MCF 10A (cell line): ENCODE measurements around the gene APEX1. TPM values are rescaled to one million over a fixed set of nuclear protein-coding genes. Genes with fewer than 3 reads are reported as not detected.

ENCODE experiments used
- BruUV-seq: library from RNA; stranded (reverse); fragments of 400-500 nt; replicated peaks from 2 replicates; lab custom pipeline; 2021; lab: Mats Ljungman, UMichigan
- CTCF ChIA-PET: fragments of 300-600 bp; sonication (Branson Sonifier 250); formaldehyde crosslinking; extraction: SDS; loops from one replicate; lab custom pipeline; 2021; ENCODE audit warnings: antibody characterized with exemption, inconsistent platforms; lab: Yijun Ruan, JAX
- POLR2A ChIA-PET: fragments of 300-600, 350-650 bp; sonication (Branson Sonifier 250); formaldehyde crosslinking; extraction: SDS; loops from one replicate; lab custom pipeline; 2020; ENCODE audit warnings: antibody characterized with exemption, inconsistent platforms; lab: Yijun Ruan, JAX
- DNase-seq: peaks from one replicate; pipeline ENCODE4 v3.0.0-alpha.2; 2018; ENCODE audit not compliant: unreplicated experiment
- H3K27ac Mint-ChIP-seq: one replicate; pipeline ENCODE4 v1.8.0; 2022; ENCODE audit warnings: mild to moderate bottlenecking, low read depth, mixed read lengths; ENCODE audit not compliant: unreplicated experiment
- H3K27me3 Mint-ChIP-seq: one replicate; pipeline ENCODE4 v1.8.0; 2022; ENCODE audit warnings: mixed read lengths; ENCODE audit not compliant: insufficient read depth, unreplicated experiment
- H3K36me3 Mint-ChIP-seq: one replicate; pipeline ENCODE4 v1.8.0; 2022; ENCODE audit warnings: mild to moderate bottlenecking, moderate library complexity, mixed read lengths; ENCODE audit not compliant: insufficient read depth, unreplicated experiment
- H3K4me1 Mint-ChIP-seq: one replicate; pipeline ENCODE4 v1.8.0; 2022; ENCODE audit warnings: mixed read lengths; ENCODE audit not compliant: insufficient read depth, unreplicated experiment
- H3K4me3 Mint-ChIP-seq: one replicate; pipeline ENCODE4 v1.8.0; 2022; ENCODE audit warnings: mild to moderate bottlenecking, moderate library complexity, mixed read lengths; ENCODE audit not compliant: unreplicated experiment
- H3K9me3 Mint-ChIP-seq: one replicate; pipeline ENCODE4 v1.8.0; 2022; ENCODE audit warnings: mixed read lengths; ENCODE audit not compliant: unreplicated experiment
- CTCF ChIP-seq: fragments of 200-600 bp; IDR thresholded peaks from one replicate; pipeline ENCODE4 v1.8.0; 2022; ENCODE audit warnings: antibody characterized with exemption, mild to moderate bottlenecking; ENCODE audit not compliant: unreplicated experiment
- intact Hi-C: fragments of 100-400 bp; cut with micrococcal nuclease; formaldehyde crosslinking; loops from 2 replicates; pipeline ENCODE4 v1.14.1; 2022
- total RNA-seq: library from RNA; stranded (reverse); gene quantifications from 2 replicates; pipeline ENCODE4 v1.2.3, GENCODE V29; 2022

The APEX1 gene
- total RNA-seq, 1 experiment from 2014 or later = 168 TPM

GRCh38 chr14:20487396-20487725 lies 32.3 kb downstream of the APEX1 start:
- peaks cover 26% of the 10 kb centered on the region for H3K4me1 Mint-ChIP-seq
- H3K4me3 Mint-ChIP-seq = no peak overlapping the region
- intact Hi-C loops = no loop called here
- no TSS peak for BruUV-seq
- CTCF ChIA-PET = interaction anchor here (0.5 to 1.8 kb wide), 10 partner anchors 12 to 127 kb away, joined by 3 to 15 read pairs (median 4); no protein-coding TSS in a partner anchor
- no peaks in the 10 kb centered on the region for H3K36me3 Mint-ChIP-seq
- POLR2A ChIA-PET = interaction anchor here (0.7 to 4.4 kb wide), 2 partner anchors 12 to 17 kb away, joined by 3 to 30 read pairs; partner anchors contain the start of gene PNP
- no peak for TF ChIP-seq CTCF
- no peak overlapping the region for H3K27ac Mint-ChIP-seq
- no peak for DNase-seq
- H3K9me3 Mint-ChIP-seq = no peaks in the 10 kb centered on the region
- no peaks in the 10 kb centered on the region for H3K27me3 Mint-ChIP-seq

- no peaks in the 10 kb centered on the region for H3K27me3 Mint-ChIP-seq
- H3K9me3 Mint-ChIP-seq = no peaks in the 10 kb centered on the region
- ChIA-PET CTCF (interaction anchor here (0.6 to 1.2 kb wide), 5 partner anchors 13 to 42 kb away, joined by 3 to 4 read pairs (median 3); partner anchors contain the start of gene PIP4P1), POLR2A (interaction anchor here (0.7 to 4.4 kb wide), 4 partner anchors 19 to 147 kb away, joined by 3 to 30 read pairs (median 6); partner anchors contain the start of genes PIP4P1 and PNP)
- intact Hi-C loops = no loop called here
- H3K4me3 Mint-ChIP-seq = no peak overlapping the region
- no peak for TF ChIP-seq CTCF
- peaks cover 26% of the 10 kb centered on the region for H3K4me1 Mint-ChIP-seq
- peak overlapping the region; percentile 1 for H3K27ac Mint-ChIP-seq
- no TSS peak for BruUV-seq
- DNase-seq = peak; percentile 53
- H3K36me3 Mint-ChIP-seq = no peaks in the 10 kb centered on the region
These were observed 34.3 kb downstream of the APEX1 start for GRCh38 chr14:20489093-20489994.

GRCh38 chr14:20490563-20490962 lies 35.5 kb downstream of the APEX1 start:
- Mint-ChIP-seq H3K4me1 (peaks cover 28% of the 10 kb centered on the region), H3K27ac (no peak overlapping the region), H3K4me3 (no peak overlapping the region), H3K9me3 (no peaks in the 10 kb centered on the region), H3K36me3 (no peaks in the 10 kb centered on the region), H3K27me3 (no peaks in the 10 kb centered on the region)
- ChIA-PET CTCF (interaction anchor here (0.5 to 2.1 kb wide), 3 partner anchors 40 to 485 kb away, joined by 3 to 6 read pairs (median 4); no protein-coding TSS in a partner anchor), POLR2A (interaction anchor here (0.6 to 4.4 kb wide), 2 partner anchors 20 to 37 kb away, joined by 4 to 30 read pairs; partner anchors contain the start of gene PNP)
- no TSS peak for BruUV-seq
- TF ChIP-seq CTCF = no peak
- no peak for DNase-seq
- intact Hi-C loops = no loop called here

GRCh38 chr14:20492486-20492885 lies 37.5 kb downstream of the APEX1 start:
- CTCF ChIA-PET = interaction anchor here (0.6 to 2.1 kb wide), 3 partner anchors 20 to 184 kb away, joined by 3 to 6 read pairs (median 3); no protein-coding TSS in a partner anchor
- Mint-ChIP-seq H3K27ac (no peak overlapping the region), H3K36me3 (no peaks in the 10 kb centered on the region), H3K4me1 (peaks cover 31% of the 10 kb centered on the region), H3K9me3 (no peaks in the 10 kb centered on the region), H3K27me3 (no peaks in the 10 kb centered on the region), H3K4me3 (no peak overlapping the region)
- intact Hi-C loops = no loop called here
- POLR2A ChIA-PET = interaction anchor here (1.0 to 1.5 kb wide), 2 partner anchors 23 to 31 kb away, joined by 4 read pairs; partner anchors contain the start of gene PIP4P1
- BruUV-seq = no TSS peak
- no peak for TF ChIP-seq CTCF
- no peak for DNase-seq
